Stomach (tissue), 4 donors: ENCODE results near the gene C16orf92.

Experiments
- CTCF ChIP-seq, 7 experiments: fragments of 450-650 bp in 4 of 7; fragments of 200-600 bp in 3 of 7; sonication (generic) in 3 of 7; IDR thresholded peaks; one replicate each; pipeline ENCODE4 v1.5.1; 2016 to 2019; ENCODE audit warnings: antibody characterized with exemption in 7 of 7, control low read depth in 2 of 7, mild to moderate bottlenecking in 1 of 7
- EP300 ChIP-seq: sonication (generic); formaldehyde crosslinking; IDR thresholded peaks from one replicate; pipeline ENCODE4 v1.6.1; 2017; ENCODE audit warnings: antibody characterized with exemption
- POLR2A ChIP-seq, 4 donors: fragments of 450-650 bp; IDR thresholded peaks; one replicate each; pipeline ENCODE4 v1.6.1; 2016; ENCODE audit warnings: antibody characterized with exemption in 4 of 4, control low read depth in 2 of 4, mild to moderate bottlenecking in 1 of 4, moderate library complexity in 1 of 4
- POLR2AphosphoS5 ChIP-seq, 3 donors: sonication (generic); formaldehyde crosslinking; IDR thresholded peaks; one replicate each; pipeline ENCODE4 v1.6.1; 2016; ENCODE audit warnings: antibody characterized with exemption in 3 of 3

- TF ChIP-seq CTCF (IDR thresholded peaks at IDR 0.05) (no peak), POLR2A (IDR thresholded peaks at IDR 0.05) (no peak), POLR2AphosphoS5 (IDR thresholded peaks at IDR 0.05) (peak; percentile 81 to 97 (median 86)), EP300 (peak; percentile 49)
Measured at GRCh38 chr16:29995911-29996765, 26.9 kb upstream of the C16orf92 start, which contains the start of gene INO80E.
